Stimulated activated CD4-positive, alpha-beta T cell treated with anti-CD3 and anti-CD28 coated beads, Interleukin-1b, Interleukin-23, amount 100 ng/mL, for 1 hour (primary cell): ENCODE data around the gene FGF8.
"Not testable (repeated sequence)": the region's sequence is repeated elsewhere in the genome, so short reads cannot be mapped to it uniquely, and the experiment has no call there.

Experiments
- DNase-seq, 2 donors: peaks; one replicate each; pipeline ENCODE4 v3.0.0-alpha.2; 2020; ENCODE audit warnings: low read depth in 2 of 2

FGF8 gene

GRCh38 chr10:101775273-101776160, at the start of gene FGF8:
Gene FGF8 (minus strand): TSS chr10:101776114. CDS start chr10:101775900, 214 bp downstream.
- no peak for DNase-seq

- no peak for DNase-seq
These were observed 48.8 kb upstream of the FGF8 start for GRCh38 chr10:101824736-101825135.

DNA sequence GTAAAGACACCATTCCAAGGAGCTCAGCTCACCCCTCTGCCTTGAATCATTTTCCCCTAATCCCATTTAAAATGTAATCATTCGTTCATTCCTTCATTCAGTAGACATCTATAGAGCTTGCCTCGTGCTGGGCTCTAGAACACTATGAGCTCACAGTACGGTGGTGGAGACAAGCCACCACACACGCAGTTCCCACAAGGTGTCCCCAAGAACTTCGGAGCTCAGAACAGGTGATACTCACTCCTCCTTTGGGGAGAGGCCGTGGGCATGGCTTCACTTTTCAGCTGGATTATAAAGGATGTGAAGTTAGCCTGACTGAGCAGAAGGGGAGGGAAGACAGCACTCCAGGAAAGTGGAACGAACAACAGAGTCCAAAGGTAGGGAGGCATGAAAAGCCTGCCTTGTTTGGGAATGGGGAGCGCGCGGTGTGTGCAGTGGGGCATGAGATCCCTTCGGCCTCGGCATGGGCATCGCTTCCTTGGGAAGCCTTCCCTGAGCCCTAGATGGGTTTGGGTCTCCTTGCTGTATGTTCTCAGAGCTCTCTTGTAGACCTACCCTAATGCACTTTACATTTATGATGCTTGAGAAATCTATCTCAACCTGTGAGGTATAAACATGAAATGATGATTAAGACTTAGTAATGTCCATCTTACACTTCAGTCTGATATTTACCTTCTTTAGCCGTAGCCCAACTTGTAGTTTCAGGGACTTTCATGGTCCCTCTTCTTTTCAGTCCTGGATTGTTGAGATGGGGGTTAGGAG, 43.1 kb upstream of the FGF8 start:
- no peak for DNase-seq

DNA sequence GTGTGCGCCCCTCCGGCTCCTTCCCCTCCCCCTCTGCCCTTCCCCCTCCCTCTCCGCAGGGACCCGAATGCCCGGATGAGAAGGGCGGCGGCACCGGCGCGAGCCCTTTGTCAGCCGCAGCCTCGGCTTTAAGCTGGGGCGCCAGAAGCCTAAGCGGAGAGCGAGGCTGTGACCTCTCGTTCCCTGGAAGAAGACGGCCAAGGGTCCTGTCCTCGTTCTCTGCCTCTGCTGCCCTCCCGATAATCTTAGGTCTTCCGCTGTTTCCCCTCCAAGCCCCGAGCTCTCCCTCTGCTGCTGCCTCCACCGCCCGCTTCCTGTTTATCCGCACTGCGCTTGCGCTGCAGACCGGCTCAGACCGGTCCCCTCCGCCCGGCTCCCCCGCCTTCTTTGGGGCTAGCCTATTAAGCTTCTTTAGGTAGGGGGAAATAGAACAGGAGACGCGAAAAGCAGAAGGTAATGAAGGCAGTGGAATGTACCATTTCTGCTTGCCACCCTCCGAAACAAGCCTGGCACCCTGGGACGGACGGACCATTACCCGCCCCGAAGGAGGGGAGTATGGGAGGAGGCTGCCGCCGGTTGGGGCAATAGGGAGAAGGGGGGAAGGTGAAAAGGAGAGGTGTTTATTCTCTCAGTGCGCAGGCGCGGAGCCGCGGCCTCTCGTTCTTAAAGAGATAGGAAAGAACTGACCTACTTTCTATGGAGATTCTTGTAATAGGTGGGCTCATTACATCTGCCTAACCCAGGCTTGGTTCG, 42.4 kb upstream of the FGF8 start, which contains the start of gene OGA:
OGA (minus strand) TSS at position 326 of the 753 bp plus-strand sequence. CDS start 422 bp downstream, outside the sequence.
- DNase-seq: peak; percentile 86 to 98

DNA sequence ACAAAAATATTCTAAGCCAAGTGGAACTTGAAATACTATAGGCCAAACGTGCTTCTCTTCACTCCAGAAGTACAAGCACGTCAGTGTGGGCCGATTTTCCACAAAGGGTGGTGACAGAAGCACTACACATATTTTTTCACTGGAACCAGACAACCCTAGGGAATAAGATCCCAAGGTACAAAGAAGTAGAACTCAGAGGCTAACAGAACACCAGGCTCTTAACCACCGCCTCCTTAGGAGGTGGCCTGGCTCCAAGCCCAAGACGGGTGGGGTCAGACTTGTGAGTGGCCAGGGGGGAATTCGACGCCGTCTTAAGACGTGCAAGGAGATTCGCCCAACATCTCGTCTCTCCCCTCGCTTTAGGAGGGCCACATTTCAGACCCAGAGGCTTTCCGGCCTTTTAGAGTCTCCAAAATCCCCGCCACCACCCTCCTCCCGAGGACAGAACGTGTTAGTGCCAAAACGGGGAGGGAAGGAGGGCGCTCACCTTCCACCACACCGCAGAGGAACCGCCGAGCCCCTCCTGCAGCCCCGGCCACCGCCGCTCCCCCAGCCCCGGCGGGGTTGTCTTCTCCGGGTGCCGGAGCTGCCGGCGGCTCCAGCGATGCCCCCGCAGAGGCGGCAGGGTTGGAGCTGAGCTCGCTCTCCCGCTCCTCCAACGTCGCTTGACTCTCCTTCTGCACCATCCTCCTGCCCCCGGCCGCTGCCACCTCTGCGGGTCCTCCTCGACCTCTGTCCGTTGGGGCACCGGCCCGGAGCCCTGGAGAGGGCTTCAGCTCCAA, 41.6 kb upstream of the FGF8 start:
- no peak for DNase-seq

DNA sequence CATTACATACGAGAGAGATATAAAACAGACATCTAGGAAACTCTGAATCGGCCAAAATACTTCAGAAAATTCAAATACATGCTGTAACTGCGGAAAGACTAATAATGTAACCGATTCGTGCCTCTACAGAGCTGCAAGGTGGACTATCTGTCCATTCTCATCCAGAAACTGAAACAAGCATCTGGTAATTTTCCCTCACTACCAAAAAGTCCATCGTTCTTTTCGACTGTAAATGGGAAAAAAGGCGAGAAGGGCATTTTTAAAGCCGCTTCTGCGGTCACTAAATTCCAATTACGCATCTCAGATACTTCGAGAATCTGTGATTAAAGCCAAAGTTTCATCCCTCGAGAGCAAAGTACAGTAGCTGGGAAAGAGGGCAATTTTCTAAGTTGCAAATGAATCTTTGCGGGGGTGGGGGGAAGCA, 41.0 kb upstream of the FGF8 start:
- no peak for DNase-seq

DNA sequence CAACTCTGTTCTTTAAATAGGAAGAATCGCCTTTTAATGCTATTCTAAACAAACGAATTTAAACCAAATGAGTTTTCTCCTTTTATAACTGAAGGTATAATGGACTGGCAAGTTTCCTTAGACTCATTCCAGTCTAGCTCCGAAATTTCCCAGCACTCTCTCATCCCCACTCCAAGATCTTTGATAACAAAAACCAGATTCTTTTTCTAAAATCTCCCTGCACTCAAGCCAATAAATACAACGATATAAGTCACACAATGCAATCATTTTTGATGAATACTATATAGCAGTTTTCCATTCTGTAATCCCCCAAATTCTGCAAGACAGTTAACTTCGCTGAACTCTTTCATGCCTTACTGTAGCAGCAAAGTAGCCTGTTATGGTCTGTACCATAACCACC, 40.5 kb upstream of the FGF8 start:
- DNase-seq: no peak

DNA sequence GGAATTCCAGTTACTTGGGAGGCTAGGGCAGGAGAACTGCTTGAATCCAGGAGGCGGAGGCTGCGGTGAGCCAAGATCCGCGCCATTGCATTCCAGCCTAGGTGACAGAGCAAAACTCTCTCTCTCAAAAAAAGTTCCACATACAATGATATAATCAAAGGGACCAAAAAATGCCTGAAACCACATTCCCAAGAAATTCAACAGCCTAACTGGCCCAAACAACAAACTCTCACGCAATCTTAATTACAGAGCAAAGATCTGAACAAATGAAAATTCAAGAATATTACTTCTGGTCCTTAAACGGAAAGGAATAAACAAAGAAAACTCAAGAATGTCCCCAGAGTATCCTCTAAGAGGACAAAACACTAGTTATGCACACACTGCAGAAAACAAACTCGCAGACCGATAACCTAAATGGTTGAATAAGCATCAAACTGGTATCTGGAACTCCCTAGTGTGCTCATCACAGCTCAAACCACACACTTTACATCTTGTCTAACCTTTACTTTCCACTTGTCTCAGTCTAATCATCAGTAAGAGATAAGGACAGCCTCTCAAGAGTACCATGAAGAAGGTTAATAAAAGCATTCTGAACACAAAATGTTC, 38.7 kb upstream of the FGF8 start:
- DNase-seq: no peak

DNA sequence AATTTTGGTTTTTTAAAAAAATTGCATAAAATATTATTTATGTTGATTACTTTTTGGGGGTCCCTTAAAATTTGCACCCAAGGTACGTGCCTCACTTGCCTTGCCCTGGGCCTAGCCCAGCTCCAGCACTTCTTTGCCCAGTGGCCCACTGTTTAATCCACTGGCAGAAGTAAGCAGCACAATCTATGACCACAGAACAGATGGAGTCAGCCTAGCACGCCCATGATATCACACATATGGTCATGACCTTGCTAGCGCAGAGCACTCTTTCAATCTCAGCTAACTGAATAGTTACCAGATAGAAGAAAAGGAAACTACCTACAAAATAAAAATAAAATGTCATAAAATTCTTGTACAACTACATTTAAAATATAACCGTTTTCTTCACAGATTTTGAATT, 36.7 kb upstream of the FGF8 start:
- DNase-seq: no peak

- no peak for DNase-seq
These were observed 31.2 kb upstream of the FGF8 start for GRCh38 chr10:101807158-101807557.

GRCh38 chr10:101803511-101803910, 27.6 kb upstream of the FGF8 start:
- no peak for DNase-seq

GRCh38 chr10:101797403-101798059, 21.6 kb upstream of the FGF8 start:
- DNase-seq: no peak

DNA sequence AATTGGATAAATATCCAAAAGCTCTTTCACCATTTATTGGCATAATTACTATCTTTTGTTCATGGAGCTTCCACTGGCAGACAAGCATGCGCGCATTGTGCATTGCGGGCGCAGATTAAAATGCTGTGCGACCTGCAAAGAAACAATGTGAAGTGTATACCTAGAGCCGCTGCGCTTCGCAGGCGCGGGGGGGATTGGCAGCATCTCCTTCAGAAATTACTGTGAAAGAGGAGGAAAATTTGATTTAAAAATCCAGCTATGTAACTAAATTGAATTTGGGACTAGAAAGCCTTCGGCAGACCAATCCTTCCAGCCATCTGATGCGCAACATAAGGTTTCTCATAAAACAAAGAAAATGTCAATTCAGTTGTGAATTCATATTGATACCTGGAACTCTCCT, 17.6 kb upstream of the FGF8 start:
- no peak for DNase-seq

DNA sequence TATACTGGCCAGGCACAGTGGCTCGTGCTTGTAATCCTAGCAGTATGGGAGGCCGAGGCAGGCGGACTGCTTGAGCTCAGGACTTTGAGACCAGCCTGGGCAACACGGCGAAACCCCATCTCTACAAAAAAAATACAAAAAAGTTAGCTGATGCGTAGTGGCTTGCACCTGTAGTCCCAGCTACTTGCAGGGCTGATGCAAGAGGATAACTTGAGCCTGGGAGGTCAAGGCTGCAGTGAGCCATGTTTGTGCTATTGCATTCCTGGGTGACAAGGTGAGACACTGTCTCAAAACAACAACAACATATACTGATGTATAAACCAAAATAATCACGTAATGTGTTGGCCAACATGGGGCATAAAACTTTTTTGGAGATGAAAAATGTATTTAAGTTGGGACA, 13.8 kb upstream of the FGF8 start:
- no peak for DNase-seq

DNA sequence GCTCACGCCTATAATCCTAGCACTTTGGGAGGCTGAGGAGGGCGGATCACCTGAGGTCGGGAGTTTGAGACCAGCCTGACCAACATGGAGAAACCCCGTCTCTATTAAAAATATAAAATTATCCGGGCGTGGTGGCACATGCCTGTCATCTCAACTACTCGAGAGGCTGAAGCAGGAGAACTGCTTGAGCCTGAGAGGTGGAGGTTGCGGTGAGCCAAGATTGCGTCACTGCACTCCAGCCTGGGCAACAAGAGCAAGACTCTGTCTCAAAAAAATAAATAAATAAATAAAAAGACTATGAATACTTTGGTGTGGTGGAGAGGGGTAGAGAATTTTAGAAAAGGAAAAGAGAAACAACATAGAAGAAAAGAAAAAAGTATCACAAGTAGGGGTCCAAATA, 13.3 kb upstream of the FGF8 start:
- not testable (repeated sequence) for DNase-seq

DNA sequence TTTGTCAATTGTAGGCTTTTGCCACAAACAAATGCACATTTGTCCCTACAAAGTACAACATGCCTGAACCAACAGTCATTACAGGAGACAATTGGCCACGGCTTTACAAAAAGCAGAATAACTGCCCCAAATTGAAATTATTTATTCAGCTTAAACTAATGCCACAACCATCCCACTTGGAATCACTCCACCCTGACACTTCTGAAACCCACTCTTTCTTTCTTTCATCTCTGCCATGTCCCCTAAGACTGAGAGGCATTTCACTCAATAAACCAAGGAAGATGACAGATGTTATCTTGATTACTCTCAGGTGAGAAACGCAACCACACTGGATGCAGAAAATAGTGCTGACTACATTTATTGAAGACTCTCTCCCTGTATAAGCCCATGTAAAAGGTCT, 9.9 kb upstream of the FGF8 start:
- no peak for DNase-seq

DNA sequence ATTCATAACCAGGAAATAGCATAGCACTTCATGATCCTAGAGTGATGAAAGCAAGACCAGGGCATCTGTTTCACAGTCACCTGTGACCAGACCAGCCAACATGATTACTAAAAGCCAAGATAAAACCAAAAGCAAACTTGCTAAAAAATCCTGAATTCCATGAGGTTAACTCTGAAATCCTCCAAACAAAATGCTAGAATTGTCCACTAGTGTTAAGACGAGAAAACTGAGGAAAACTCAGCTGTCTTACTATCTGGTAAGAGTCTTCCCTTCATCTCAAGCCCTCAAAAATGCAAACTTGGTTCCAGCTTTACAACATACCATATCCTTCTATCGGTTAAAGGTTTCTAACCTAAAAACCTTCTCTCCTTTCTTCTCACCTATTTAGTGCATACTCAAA, 8.6 kb upstream of the FGF8 start:
- no peak for DNase-seq

DNA sequence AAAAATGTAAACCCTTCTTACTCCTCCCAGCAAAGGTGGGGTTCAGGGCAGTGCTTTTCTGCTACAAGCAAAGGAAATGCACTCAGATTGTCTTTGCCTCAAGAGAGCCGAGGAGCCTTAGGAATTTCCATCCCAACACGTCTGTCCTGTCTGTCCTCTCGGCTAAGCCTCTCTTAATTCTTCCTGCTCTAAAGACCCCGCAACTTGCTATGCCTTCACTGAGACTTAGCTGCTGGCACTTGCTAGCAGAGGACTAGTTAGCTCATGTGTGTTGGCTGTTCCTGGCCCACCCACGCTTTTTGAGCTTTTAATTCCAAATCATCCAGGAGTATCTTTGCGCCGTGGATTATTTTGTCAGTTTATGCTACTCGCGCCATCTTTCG, 7.8 kb upstream of the FGF8 start:
- DNase-seq: no peak

DNA sequence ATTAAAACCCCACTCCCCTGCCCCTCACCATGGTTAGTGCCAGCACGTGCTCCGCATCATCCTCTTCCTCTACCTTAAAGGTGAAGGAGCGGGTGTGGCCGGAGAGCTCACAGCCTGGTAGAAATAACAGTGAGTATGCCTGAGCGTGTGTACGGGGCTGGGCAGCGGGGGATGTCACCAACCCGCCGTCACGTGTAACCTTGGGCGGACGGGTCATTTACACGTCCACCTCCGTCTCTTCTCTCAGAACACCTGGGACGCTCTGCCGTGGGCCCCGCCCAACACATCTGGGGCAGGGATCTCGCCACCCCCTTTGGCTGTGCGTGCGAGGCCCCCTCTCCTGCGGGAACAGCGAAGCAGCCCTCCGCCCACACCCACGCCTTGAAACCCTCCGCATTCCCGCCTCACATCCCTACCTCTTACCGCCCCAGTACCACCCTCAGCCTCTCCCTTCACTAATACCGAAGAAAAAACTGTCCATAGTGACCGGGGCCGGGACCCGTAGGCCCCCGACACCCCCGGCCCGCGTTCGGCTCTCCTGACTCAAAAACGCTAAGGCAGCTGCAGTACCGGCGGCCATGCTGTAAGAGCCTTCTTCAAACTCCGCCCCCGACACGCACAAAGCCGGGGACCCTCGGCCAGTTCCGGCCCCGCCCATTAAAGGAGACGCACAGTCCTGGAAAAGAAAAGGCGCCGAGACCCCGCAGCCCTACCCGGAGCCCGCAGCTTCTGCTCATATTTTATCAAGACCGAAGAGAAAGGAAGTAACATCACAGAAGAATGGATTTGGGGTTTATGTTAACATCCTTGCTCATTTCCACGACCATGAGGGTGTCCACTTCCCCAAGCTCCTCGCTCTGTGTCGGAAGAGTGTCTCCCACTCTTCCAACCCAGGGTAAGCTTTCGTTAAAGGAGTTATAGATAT, 7.2 kb upstream of the FGF8 start, which contains the start of gene NPM3:
NPM3 (minus strand) TSS at position 636 of the 925 bp plus-strand sequence; CDS start at position 580, 56 bp downstream.
- DNase-seq: peak; percentile 52 to 70
